ENCODE results near the gene EXOC4. TPM values are rescaled to one million over a fixed set of nuclear protein-coding genes. Genes with fewer than 3 reads are reported as not detected.
"Not testable (repeated sequence)": the region's sequence is repeated elsewhere in the genome, so short reads cannot be mapped to it uniquely, and the experiment has no call there.

The EXOC4 gene
- total RNA-seq, 4 donors from 2014 or later = 36.6 to 64.0 (median 57.4) TPM

DNA sequence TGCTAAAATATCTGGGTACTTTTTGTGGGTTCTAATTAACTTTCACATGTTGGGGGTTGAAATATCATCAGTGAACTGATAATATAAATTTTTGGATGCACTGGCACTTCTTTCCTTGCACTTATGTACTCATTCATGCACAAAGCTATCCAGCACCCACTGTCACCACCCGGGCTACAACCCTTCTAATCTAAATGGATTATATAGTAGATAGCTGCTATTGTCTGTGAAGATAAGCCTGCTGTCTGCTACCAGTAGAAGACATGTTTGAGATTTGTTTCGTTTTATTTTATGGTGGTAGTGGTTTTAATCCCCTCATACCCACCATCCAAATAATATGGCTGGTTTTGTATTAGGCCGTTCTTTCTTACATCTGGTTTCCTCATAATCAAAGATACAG lies 520.7 kb downstream of the EXOC4 start:
- DNase-seq (ENCODE audit: extremely low spot score) = no peak
- intact Hi-C loops (cut with DNase I) = no loop called here
- TF ChIP-seq, protein P1, sequence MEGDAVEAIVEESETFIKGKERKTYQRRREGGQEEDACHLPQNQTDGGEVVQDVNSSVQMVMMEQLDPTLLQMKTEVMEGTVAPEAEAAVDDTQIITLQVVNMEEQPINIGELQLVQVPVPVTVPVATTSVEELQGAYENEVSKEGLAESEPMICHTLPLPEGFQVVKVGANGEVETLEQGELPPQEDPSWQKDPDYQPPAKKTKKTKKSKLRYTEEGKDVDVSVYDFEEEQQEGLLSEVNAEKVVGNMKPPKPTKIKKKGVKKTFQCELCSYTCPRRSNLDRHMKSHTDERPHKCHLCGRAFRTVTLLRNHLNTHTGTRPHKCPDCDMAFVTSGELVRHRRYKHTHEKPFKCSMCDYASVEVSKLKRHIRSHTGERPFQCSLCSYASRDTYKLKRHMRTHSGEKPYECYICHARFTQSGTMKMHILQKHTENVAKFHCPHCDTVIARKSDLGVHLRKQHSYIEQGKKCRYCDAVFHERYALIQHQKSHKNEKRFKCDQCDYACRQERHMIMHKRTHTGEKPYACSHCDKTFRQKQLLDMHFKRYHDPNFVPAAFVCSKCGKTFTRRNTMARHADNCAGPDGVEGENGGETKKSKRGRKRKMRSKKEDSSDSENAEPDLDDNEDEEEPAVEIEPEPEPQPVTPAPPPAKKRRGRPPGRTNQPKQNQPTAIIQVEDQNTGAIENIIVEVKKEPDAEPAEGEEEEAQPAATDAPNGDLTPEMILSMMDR (IDR thresholded peaks at IDR 0.05) = no peak
- TF ChIP-seq POLR2A (IDR thresholded peaks at IDR 0.05; ENCODE audit: low read depth) = no peak
- no peak for TF ChIP-seq EP300 (IDR thresholded peaks at IDR 0.05)
- no peak for TF ChIP-seq POLR2AphosphoS5 (IDR thresholded peaks at IDR 0.05)
- H3K27ac ChIP-seq (replicated peaks in 1 of 4) = no peak overlapping the region
- no peak overlapping the region for H3K4me3 ChIP-seq
- 94% methylated on average over 3 of the region's 3 CpGs for WGBS
- no peaks in the 10 kb centered on the region for H3K9me3 ChIP-seq
- no peaks in the 10 kb centered on the region for H3K36me3 ChIP-seq
- no peaks in the 10 kb centered on the region for H3K4me1 ChIP-seq
- no peaks in the 10 kb centered on the region for H3K27me3 ChIP-seq

DNA sequence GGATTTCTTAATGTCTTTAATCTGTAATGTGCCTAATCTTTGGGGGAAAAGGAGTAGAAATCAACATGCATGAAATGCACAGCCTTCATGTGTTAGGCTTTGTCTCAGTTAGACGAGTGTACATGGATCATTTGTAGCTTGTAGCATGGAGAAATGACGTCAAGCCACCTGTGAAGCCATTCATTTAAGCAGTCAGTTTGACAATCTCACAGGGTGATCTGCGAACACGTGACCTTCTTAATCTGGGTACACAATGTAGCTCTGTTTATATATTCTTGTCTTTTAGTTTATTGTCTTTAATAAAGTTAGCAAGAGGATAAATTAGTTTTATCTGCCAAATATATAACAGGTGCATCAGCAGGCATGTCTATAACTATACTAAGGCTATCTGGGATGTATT lies 522.3 kb downstream of the EXOC4 start:
- Histone ChIP-seq H3K9me3 (no peaks in the 10 kb centered on the region), H3K27me3 (no peaks in the 10 kb centered on the region), H3K27ac (replicated peaks in 1 of 4) (no peak overlapping the region), H3K4me1 (no peaks in the 10 kb centered on the region), H3K36me3 (no peaks in the 10 kb centered on the region), H3K4me3 (no peak overlapping the region)
- WGBS = 66% methylated on average over 4 of the region's 4 CpGs
- DNase-seq (ENCODE audit: extremely low spot score) = no peak
- TF ChIP-seq EP300 (IDR thresholded peaks at IDR 0.05) (no peak), POLR2AphosphoS5 (IDR thresholded peaks at IDR 0.05) (no peak), POLR2A (IDR thresholded peaks at IDR 0.05; ENCODE audit: low read depth) (no peak)
- TF ChIP-seq, protein P1 (IDR thresholded peaks at IDR 0.05) = no peak
- intact Hi-C loops (cut with DNase I) = no loop called here

DNA sequence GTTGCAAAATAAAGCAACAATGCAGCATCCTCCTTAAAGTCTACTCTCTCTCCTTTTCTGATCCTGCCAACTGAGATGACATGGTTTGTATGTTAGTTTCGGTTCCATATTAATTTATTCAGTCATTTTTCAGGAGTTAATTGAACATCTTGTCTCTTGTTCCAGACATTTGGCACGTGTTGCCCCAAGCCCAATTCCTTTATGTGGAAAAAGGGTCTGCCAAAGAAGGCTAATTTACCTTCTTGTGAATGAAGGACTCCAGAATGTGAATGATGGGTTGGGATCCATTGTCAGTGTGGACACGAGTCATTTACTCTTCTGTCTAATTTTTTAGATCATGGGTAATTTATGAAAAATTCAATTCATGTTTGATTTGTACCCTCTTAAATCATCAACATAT lies 523.4 kb downstream of the EXOC4 start:
- Histone ChIP-seq H3K36me3 (no peaks in the 10 kb centered on the region), H3K9me3 (no peaks in the 10 kb centered on the region), H3K27ac (replicated peaks in 1 of 4) (no peak overlapping the region), H3K27me3 (no peaks in the 10 kb centered on the region), H3K4me3 (no peak overlapping the region), H3K4me1 (no peaks in the 10 kb centered on the region)
- TF ChIP-seq, protein P1 (IDR thresholded peaks at IDR 0.05) = no peak
- TF ChIP-seq POLR2A (IDR thresholded peaks at IDR 0.05; ENCODE audit: low read depth) = no peak
- TF ChIP-seq POLR2AphosphoS5 (IDR thresholded peaks at IDR 0.05) = no peak
- no peak for TF ChIP-seq EP300 (IDR thresholded peaks at IDR 0.05)
- intact Hi-C loops (cut with DNase I) = no loop called here
- no peak for DNase-seq (ENCODE audit: extremely low spot score)
- WGBS = 89% methylated on average over 3 of the region's 3 CpGs

DNA sequence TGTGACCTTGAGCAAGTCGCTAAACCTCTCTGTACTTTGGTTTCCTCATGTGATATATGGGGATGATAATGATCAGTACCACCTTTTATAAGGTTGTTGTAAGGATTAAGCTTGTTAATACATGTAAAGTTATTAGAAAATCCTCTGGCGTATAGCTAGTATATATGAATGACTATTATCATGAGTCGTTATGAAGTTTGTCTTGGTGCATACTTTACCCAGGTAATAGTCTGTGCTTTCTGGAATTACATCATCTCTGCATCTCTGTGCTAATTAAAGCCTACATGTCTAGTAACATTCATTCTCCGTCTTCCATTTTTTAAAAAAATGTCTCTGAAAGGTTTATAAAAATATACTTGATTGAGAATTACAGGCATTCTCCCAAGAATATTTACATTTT lies 524.8 kb downstream of the EXOC4 start:
- Histone ChIP-seq H3K9me3 (no peaks in the 10 kb centered on the region), H3K36me3 (no peaks in the 10 kb centered on the region), H3K4me1 (no peaks in the 10 kb centered on the region), H3K27me3 (no peaks in the 10 kb centered on the region), H3K4me3 (no peak overlapping the region), H3K27ac (replicated peaks in 1 of 4) (no peak overlapping the region)
- no peak for DNase-seq (ENCODE audit: extremely low spot score)
- TF ChIP-seq POLR2AphosphoS5 (IDR thresholded peaks at IDR 0.05) = no peak
- no peak for TF ChIP-seq EP300 (IDR thresholded peaks at IDR 0.05)
- TF ChIP-seq, protein P1 (IDR thresholded peaks at IDR 0.05) = no peak
- no peak for TF ChIP-seq POLR2A (IDR thresholded peaks at IDR 0.05; ENCODE audit: low read depth)
- intact Hi-C loops (cut with DNase I) = no loop called here
- 99% methylated on average over 4 of the region's 4 CpGs for WGBS

DNA sequence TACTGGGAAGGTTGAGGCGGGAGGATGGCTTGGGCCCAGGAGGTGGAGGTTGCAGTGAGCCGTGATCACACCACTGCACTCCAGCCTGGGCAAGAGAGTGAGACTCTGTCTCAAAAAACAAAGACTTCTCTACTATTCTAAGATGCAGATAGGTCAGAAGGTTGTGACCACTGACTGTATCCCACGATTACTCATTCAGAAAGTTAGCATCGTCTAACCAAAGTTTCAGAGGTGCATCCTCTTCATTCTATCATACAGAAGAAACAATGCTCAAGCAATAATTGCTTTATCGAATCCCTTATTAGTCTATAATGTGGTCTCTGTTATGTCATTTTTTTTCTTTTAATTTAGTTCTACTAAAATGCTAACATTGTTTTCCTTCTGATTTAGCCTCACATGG lies 525.6 kb downstream of the EXOC4 start:
- intact Hi-C loops (cut with DNase I) = no loop called here
- Histone ChIP-seq H3K27me3 (no peaks in the 10 kb centered on the region), H3K4me3 (no peak overlapping the region), H3K4me1 (no peaks in the 10 kb centered on the region), H3K27ac (replicated peaks in 1 of 4) (no peak overlapping the region), H3K36me3 (no peaks in the 10 kb centered on the region), H3K9me3 (no peaks in the 10 kb centered on the region)
- DNase-seq (ENCODE audit: extremely low spot score) = no peak
- TF ChIP-seq POLR2A (IDR thresholded peaks at IDR 0.05; ENCODE audit: low read depth) = no peak
- over 99% methylated on average over 5 of the region's 5 CpGs for WGBS

DNA sequence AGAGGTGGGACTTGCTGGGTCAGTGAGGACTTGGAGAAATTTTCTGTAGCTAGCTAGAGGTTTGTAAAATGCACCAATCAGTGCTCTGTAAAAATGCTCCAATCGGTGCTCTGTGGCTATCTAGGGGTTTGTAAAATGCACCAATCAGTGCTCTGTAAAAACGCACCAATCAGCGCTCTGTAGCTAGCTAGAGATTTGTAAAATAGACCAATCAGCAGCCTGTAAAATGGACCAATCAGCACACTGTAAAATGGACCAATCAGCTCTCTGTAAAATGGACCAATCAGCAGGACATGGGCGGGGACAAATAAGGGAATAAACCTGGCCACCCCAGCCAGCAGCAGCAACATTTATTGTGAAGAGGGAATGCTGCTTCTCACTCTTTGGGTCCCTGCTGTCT lies 526.7 kb downstream of the EXOC4 start:
- H3K27ac ChIP-seq (replicated peaks in 1 of 4); DNase-seq (ENCODE audit: extremely low spot score); H3K9me3 ChIP-seq; H3K27me3 ChIP-seq; H3K36me3 ChIP-seq; H3K4me3 ChIP-seq; intact Hi-C loops (cut with DNase I); H3K4me1 ChIP-seq: not testable (repeated sequence)
- 85% methylated on average over 4 of the region's 4 CpGs for WGBS
